DOHH2 (cell line): Measurements from ENCODE around the gene AHNAK.

Experiments
- CTCF ChIP-seq: fragments of 200-600 bp; sonication (generic); IDR thresholded peaks from one replicate; pipeline ENCODE4 v1.5.1; 2014; ENCODE audit warnings: antibody characterized with exemption, mild to moderate bottlenecking, low read depth, low read length; ENCODE audit not compliant: poor library complexity, severe bottlenecking
- EZH2phosphoT487 ChIP-seq: fragments of 200-600 bp; sonication (generic); IDR thresholded peaks from 2 replicates; pipeline ENCODE4 v1.6.1; 2017; ENCODE audit warnings: borderline replicate concordance, mild to moderate bottlenecking, antibody characterized with exemption, low read length, moderate library complexity, mixed read lengths

- TF ChIP-seq CTCF (no peak), EZH2phosphoT487 (no peak)
Measured at GRCh38 chr11:62437616-62438015, 109.0 kb downstream of the AHNAK start.
